Large intestine (tissue), 3 donors: Measurements from ENCODE around the gene SMYD3. TPM values are rescaled to one million over a fixed set of nuclear protein-coding genes. Genes with fewer than 3 reads are reported as not detected.
"Not testable (repeated sequence)": the region's sequence is repeated elsewhere in the genome, so short reads cannot be mapped to it uniquely, and the experiment has no call there.

Source experiments
- DNase-seq, 2 donors: peaks; one replicate each; pipeline versions ENCODE4 v3.0.0 to v3.0.0-alpha.2; 2013
- H3K27ac ChIP-seq: one replicate; pipeline ENCODE4 v1.5.1; 2013; ENCODE audit warnings: low read length
- H3K27me3 ChIP-seq: 2 replicates; pipeline ENCODE4 v1.6.1; 2013; ENCODE audit warnings: low read length; ENCODE audit not compliant: control insufficient read depth, insufficient read depth
- H3K36me3 ChIP-seq: 2 replicates; pipeline ENCODE4 v1.6.1; 2013; ENCODE audit warnings: low read length; ENCODE audit not compliant: control insufficient read depth, insufficient read depth
- H3K4me1 ChIP-seq: one replicate; pipeline ENCODE4 v1.6.1; 2013; ENCODE audit warnings: low read length; ENCODE audit not compliant: control insufficient read depth, insufficient read depth
- H3K4me3 ChIP-seq: one replicate; pipeline ENCODE4 v1.5.1; 2013; ENCODE audit warnings: low read length
- H3K9me3 ChIP-seq: one replicate; pipeline ENCODE4 v1.6.1; 2013; ENCODE audit warnings: mild to moderate bottlenecking, low read depth, low read length, moderate library complexity; ENCODE audit not compliant: control insufficient read depth
- WGBS: methylation state at CpG from one replicate; pipeline ENCODE4 v1.1.5; 2013; ENCODE audit warnings: low lambda C conversion rate; ENCODE audit not compliant: insufficient coverage; 5-methylcytosine and 5-hydroxymethylcytosine counted together
- polyA plus RNA-seq: library from polyadenylated mRNA; unstranded; fragments of 120-200 nt; gene quantifications from one replicate; pipeline ENCODE4 v1.2.1, GENCODE V29; 2013

Gene SMYD3
- polyA plus RNA-seq, 1 donor, result 12.0 TPM

DNA sequence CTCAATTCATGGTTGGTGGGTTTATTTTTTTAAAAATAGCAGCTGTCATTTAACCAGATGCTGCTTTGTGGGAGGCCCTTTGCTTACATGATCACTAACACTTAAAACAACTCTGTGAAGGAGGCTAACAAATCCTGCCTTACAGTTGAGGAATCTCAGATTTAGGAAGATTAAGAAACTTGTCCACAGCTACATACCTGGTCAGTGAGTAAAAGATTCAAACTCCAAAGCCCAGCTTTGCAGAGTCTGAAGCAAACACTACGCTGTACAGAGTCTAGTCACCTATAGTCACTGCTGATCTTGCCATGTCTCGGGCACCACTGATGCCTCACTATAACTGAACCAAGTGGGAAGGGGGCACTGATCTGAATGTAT is 535.4 kb downstream of the SMYD3 start:
- no CpG with 5 or more reads among the region's 2 CpGs for WGBS
- DNase-seq, result no peak
- no peaks in the 10 kb centered on the region for H3K4me1 ChIP-seq
- no peaks in the 10 kb centered on the region for H3K36me3 ChIP-seq
- H3K4me3 ChIP-seq, result no peak overlapping the region
- H3K27me3 ChIP-seq, result no peaks in the 10 kb centered on the region
- no peak overlapping the region for H3K27ac ChIP-seq
- no peaks in the 10 kb centered on the region for H3K9me3 ChIP-seq

DNA sequence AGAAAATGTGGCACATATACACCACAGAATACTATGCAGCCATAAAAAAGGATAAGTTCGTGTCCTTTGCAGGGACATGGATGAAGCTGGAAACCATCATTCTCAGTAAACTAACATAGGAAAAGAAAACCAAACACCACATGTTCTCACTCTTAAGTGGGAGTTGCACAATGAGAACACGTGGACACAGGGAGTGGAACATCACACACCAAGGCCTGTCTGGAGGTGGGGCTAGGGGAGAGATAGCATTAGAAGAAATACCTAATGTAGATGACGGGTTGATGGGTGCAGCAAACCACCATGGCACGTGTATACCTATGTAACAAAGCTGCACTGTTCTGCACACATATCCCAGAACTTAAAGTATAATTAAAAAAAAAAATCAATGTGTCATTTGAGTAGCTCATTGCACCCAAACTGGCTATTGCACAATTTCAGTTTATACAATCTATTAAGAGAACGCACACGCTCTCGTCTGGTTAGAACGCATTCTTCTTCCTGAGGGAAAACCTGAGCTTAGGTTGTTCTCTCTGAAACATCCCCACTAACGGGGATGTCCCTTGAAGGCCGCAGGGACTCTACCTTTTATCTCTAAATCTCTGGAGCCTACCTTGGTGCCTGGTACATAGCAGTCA is 535.9 kb downstream of the SMYD3 start:
- not testable (repeated sequence) for H3K27me3 ChIP-seq, DNase-seq, H3K36me3 ChIP-seq, H3K4me3 ChIP-seq, H3K27ac ChIP-seq, H3K4me1 ChIP-seq, H3K9me3 ChIP-seq
- WGBS, result no CpG with 5 or more reads among the region's 10 CpGs

DNA sequence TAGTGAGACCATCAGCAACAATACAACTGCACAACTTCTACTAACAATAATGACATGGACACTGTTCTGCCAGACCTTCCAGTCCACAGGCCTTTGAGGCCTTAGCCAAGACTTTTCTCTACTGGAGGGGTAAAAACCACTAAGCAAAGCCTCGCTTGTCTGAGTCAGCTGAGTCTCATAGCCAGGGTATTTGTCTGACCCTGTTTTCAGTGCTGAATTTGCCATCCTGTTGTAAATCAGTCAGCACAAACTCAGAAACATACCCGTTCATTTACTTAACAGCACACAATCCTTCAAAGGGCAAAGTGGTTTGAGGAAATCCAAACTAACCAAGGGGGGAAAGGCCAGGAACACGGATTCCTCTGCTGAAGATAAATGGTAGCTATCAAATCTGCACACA is 537.8 kb downstream of the SMYD3 start:
- no peak for DNase-seq
- Histone ChIP-seq H3K27me3 (no peaks in the 10 kb centered on the region), H3K27ac (no peak overlapping the region), H3K4me3 (no peak overlapping the region), H3K36me3 (no peaks in the 10 kb centered on the region), H3K9me3 (no peaks in the 10 kb centered on the region), H3K4me1 (no peaks in the 10 kb centered on the region)
- no CpG with 5 or more reads among the region's 3 CpGs for WGBS

DNA sequence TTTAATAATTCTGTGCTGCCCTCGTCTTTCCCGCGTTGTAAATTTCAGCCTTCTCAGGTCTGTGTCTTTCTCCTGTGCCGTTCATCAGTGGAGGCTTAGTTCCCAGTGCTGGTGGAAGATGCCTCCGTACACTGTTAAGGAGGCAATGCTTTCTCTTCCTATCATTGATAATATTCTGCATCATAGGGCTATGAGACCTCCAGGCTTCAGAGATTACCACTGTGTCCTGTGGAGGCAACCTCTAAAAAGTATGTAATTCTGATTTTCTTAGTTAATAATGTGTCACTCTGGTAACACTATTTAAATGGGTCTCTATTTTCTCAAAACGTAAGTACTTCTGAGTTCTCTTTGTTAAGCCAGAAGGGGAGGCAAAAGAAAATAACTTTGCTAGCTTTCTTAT is 538.3 kb downstream of the SMYD3 start:
- Histone ChIP-seq H3K4me1 (no peaks in the 10 kb centered on the region), H3K27ac (no peak overlapping the region)
- WGBS, result 100% methylated on average over 1 of the region's 6 CpGs

DNA sequence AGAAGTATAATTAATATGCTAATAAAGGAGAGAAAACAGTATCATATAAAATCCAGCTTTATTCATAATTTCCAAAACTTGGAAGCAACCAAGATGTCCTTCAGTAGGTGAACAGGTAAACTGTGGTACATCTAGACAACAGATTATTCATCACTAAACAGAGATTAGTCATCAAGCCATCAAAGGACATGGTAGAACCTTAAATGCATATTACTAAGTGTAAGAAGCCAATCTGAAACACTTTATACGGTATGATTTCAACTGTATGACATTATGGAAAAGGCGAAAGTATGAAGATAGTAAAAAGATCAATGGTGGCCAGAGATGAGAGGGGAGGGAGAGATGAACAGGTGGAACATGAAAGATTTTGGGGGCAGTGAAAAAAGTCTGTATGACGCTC is 541.7 kb downstream of the SMYD3 start:
- Histone ChIP-seq H3K27ac (no peak overlapping the region), H3K4me3 (no peak overlapping the region), H3K9me3 (no peaks in the 10 kb centered on the region), H3K36me3 (no peaks in the 10 kb centered on the region), H3K4me1 (no peaks in the 10 kb centered on the region), H3K27me3 (no peaks in the 10 kb centered on the region)
- WGBS, result 100% methylated on average over 2 of the region's 3 CpGs
- no peak for DNase-seq

More for the DNA sequence above, 538.3 kb downstream of the SMYD3 start:
- Histone ChIP-seq H3K9me3 (no peaks in the 10 kb centered on the region), H3K4me3 (no peak overlapping the region), H3K27me3 (no peaks in the 10 kb centered on the region), H3K36me3 (no peaks in the 10 kb centered on the region)
- no peak for DNase-seq

DNA sequence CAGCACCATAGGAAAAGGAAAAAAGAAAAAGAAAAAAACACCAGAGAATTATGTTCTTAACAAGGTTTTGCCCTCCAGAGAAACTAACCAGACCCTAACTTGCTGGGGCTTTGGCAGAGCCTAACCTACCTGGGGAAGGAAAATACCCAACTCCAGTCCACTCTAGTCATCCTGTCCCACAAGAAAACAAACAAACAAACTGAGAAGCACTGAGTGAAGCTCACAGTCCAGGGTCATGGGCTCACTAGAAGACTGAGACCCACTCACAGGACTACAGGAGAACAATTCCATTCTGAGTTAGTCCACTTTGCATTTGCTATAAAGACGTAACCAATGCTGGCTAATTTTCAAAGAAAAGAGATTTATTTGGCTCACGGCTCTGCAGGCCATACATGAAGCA is 543.4 kb downstream of the SMYD3 start:
- no peak overlapping the region for H3K4me3 ChIP-seq
- no peak overlapping the region for H3K27ac ChIP-seq
- H3K9me3 ChIP-seq, result no peaks in the 10 kb centered on the region
- no peaks in the 10 kb centered on the region for H3K4me1 ChIP-seq
- H3K27me3 ChIP-seq, result no peaks in the 10 kb centered on the region
- WGBS, result no CpG with 5 or more reads among the region's 2 CpGs
- no peak for DNase-seq
- no peaks in the 10 kb centered on the region for H3K36me3 ChIP-seq

DNA sequence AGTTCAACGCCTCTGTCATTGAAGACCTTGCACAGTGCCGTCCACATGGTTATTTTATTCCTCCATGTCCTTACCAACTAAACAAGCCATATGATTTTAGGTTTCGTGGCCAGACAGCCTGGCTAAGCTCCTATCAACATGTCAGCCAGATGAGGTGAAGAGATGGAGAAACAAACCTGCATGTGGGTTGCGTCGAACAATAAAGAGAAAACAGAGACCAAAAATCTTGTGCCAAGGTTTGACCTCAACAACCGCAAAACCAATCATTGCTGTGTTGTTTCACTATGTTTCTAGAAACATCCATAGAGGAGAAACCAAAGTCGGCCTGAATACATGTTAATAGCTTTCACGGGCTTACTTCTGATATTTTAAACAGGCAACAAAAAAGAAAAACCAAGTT is 544.6 kb downstream of the SMYD3 start:
- Histone ChIP-seq H3K36me3 (no peaks in the 10 kb centered on the region), H3K27ac (no peak overlapping the region), H3K27me3 (no peaks in the 10 kb centered on the region), H3K4me1 (no peaks in the 10 kb centered on the region), H3K4me3 (no peak overlapping the region), H3K9me3 (no peaks in the 10 kb centered on the region)
- DNase-seq, result no peak
- 100% methylated on average over 2 of the region's 8 CpGs for WGBS

DNA sequence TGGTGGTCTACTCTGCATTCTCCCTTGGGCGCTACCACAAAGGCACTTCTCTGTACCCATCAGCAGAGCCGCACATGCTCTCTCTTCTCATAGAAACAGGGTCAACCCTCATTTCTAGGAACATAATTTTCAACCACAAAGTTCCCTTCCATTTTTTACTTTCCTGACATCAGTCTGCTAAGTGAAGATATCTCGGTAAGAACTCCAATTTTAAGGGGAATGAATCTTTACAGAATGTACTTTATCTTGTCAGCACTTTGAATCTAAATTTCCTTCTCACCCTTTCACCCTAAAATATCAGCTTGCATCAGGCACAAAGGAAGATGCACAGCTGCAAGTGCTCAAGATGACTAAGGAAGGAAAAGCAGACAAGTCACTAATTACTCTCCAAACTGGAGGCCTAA is 545.9 kb downstream of the SMYD3 start:
- Histone ChIP-seq H3K9me3 (no peaks in the 10 kb centered on the region), H3K36me3 (no peaks in the 10 kb centered on the region), H3K4me3 (no peak overlapping the region), H3K27ac (no peak overlapping the region), H3K27me3 (no peaks in the 10 kb centered on the region), H3K4me1 (no peaks in the 10 kb centered on the region)
- no CpG with 5 or more reads among the region's 3 CpGs for WGBS
- no peak for DNase-seq

DNA sequence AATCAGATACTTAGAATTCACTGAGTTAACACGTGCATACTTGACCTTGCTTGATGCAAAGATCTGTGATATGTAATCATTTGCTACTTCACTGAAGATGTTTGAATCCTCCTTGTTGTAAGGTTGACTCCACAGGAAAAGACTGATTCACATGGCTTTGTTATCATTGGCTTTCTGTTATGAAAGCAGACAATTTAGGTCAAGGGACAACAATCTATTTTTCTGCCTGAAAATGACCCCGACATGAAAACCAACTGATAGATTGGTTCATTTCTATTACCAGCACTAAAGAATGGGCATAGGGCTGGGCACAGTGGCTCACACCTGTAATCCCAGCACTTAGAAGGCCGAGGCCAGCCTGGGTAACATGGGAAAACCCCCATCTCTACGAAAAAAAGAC is 546.9 kb downstream of the SMYD3 start:
- H3K4me3 ChIP-seq, result no peak overlapping the region
- no peak for DNase-seq
- H3K36me3 ChIP-seq, result no peaks in the 10 kb centered on the region
- no peaks in the 10 kb centered on the region for H3K9me3 ChIP-seq
- H3K4me1 ChIP-seq, result no peaks in the 10 kb centered on the region
- WGBS, result no CpG with 5 or more reads among the region's 4 CpGs
- no peak overlapping the region for H3K27ac ChIP-seq
- H3K27me3 ChIP-seq, result no peaks in the 10 kb centered on the region

DNA sequence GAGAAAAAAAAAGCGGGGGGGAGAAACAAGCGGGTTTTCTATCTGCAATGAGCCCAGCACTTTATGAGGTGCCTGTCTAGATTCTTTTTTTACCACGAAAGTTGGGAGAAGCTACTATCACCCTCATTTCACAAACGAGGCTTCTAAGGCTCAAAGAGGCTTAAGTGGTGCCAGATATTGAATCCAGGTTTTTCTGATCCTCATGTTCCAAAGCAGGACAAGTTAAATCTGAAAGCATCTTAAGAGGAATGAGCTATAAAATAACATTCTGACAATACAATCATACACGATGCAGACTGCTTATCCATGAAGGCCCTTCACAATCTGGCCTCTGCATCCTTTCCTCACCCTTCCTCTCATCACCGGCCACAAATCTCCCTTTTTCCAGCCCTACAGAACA is 549.1 kb downstream of the SMYD3 start:
- H3K27me3 ChIP-seq, result no peaks in the 10 kb centered on the region
- H3K4me3 ChIP-seq, result no peak overlapping the region
- H3K4me1 ChIP-seq, result no peaks in the 10 kb centered on the region
- WGBS, result 100% methylated on average over 1 of the region's 6 CpGs
- H3K27ac ChIP-seq, result no peak overlapping the region
- H3K9me3 ChIP-seq, result no peaks in the 10 kb centered on the region
- no peak for DNase-seq
- H3K36me3 ChIP-seq, result no peaks in the 10 kb centered on the region

DNA sequence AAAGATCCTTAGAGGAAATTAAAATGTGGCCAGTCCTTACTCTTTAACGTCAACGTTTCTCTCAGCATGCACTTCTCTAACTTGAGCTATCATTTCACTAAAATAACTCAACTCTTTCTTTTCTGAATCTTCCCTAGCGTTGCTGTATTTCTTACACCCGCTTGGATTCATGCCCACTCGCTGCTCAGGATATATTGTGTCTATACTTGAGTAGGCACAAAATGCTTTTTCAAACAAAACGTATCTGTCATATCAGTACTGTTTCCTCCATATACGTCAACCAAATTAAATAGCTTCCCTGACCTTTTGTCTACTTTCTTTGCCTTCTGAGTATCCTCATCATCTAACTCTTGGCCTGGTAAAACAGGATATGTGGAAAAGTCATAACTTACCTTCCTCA is 549.7 kb downstream of the SMYD3 start:
- no peak for DNase-seq
- H3K27me3 ChIP-seq, result no peaks in the 10 kb centered on the region
- 92% methylated on average over 5 of the region's 7 CpGs for WGBS
- no peaks in the 10 kb centered on the region for H3K4me1 ChIP-seq
- H3K36me3 ChIP-seq, result no peaks in the 10 kb centered on the region
- no peak overlapping the region for H3K4me3 ChIP-seq
- no peaks in the 10 kb centered on the region for H3K9me3 ChIP-seq
- H3K27ac ChIP-seq, result no peak overlapping the region
